ENCODE data around the gene OBSCN.

OBSCN gene

GRCh38 chr1:228320394-228320793 lies 112.5 kb downstream of the OBSCN start:
- no peak for DNase-seq (ENCODE audit: low spot score)

GRCh38 chr1:228321435-228321834 lies 113.6 kb downstream of the OBSCN start:
- DNase-seq (ENCODE audit: low spot score), result no peak

GRCh38 chr1:228321895-228322294 lies 114.1 kb downstream of the OBSCN start:
- DNase-seq (ENCODE audit: low spot score), result no peak

- no peak for DNase-seq (ENCODE audit: low spot score)
These were observed 115.6 kb downstream of the OBSCN start for GRCh38 chr1:228323401-228323800.

- DNase-seq (ENCODE audit: low spot score), result no peak
These were observed 117.4 kb downstream of the OBSCN start for GRCh38 chr1:228325267-228325666.

GRCh38 chr1:228329887-228330286 lies 122.0 kb downstream of the OBSCN start:
- DNase-seq (ENCODE audit: low spot score), result no peak

GRCh38 chr1:228332797-228333738 lies 125.2 kb downstream of the OBSCN start:
- no peak for DNase-seq (ENCODE audit: low spot score)

GRCh38 chr1:228333739-228334115 lies 125.9 kb downstream of the OBSCN start:
- no peak for DNase-seq (ENCODE audit: low spot score)

GRCh38 chr1:228334226-228334935 lies 126.5 kb downstream of the OBSCN start:
- DNase-seq (ENCODE audit: low spot score), result no peak

- DNase-seq (ENCODE audit: low spot score), result no peak
These were observed 127.1 kb downstream of the OBSCN start for GRCh38 chr1:228334954-228335353.

- no peak for DNase-seq (ENCODE audit: low spot score)
These were observed 127.8 kb downstream of the OBSCN start for GRCh38 chr1:228335406-228336307.

- no peak for DNase-seq (ENCODE audit: low spot score)
These were observed 128.6 kb downstream of the OBSCN start for GRCh38 chr1:228336308-228337030.

- DNase-seq (ENCODE audit: low spot score), result no peak
These were observed 129.3 kb downstream of the OBSCN start for GRCh38 chr1:228337031-228337564.

- DNase-seq (ENCODE audit: low spot score), result no peak
These were observed 130.1 kb downstream of the OBSCN start for GRCh38 chr1:228337711-228338520.

GRCh38 chr1:228338521-228339051 lies 130.7 kb downstream of the OBSCN start:
- no peak for DNase-seq (ENCODE audit: low spot score)

- no peak for DNase-seq (ENCODE audit: low spot score)
These were observed 131.3 kb downstream of the OBSCN start for GRCh38 chr1:228339059-228339704.

- no peak for DNase-seq (ENCODE audit: low spot score)
These were observed 132.2 kb downstream of the OBSCN start for GRCh38 chr1:228339766-228340685.

GRCh38 chr1:228340686-228341449 lies 133.0 kb downstream of the OBSCN start:
- DNase-seq (ENCODE audit: low spot score), result no peak

Measured in kidney tubule cell (primary cell).